Measurements from ENCODE around the gene KIF15.
A peak's percentile ranks its signal among the peaks of the same experiment; 100 is the strongest.

The KIF15 gene

GRCh38 chr3:44865272-44866035 lies 103.9 kb downstream of the KIF15 start:
- H4K20me1 ChIP-seq (ENCODE audit: insufficient read depth, low read length) = 0 out of 2 replicates have a peak, but pooled peaks cover 4% of the 10 kb centered on the region
- H2AFZ ChIP-seq (ENCODE audit: low read depth, low read length) = no peak overlapping the region
- no peak for TF ChIP-seq EZH2 (IDR thresholded peaks at IDR 0.05; ENCODE audit: borderline replicate concordance, low read depth, low read length, severe bottlenecking)
- TF ChIP-seq, protein P1, sequence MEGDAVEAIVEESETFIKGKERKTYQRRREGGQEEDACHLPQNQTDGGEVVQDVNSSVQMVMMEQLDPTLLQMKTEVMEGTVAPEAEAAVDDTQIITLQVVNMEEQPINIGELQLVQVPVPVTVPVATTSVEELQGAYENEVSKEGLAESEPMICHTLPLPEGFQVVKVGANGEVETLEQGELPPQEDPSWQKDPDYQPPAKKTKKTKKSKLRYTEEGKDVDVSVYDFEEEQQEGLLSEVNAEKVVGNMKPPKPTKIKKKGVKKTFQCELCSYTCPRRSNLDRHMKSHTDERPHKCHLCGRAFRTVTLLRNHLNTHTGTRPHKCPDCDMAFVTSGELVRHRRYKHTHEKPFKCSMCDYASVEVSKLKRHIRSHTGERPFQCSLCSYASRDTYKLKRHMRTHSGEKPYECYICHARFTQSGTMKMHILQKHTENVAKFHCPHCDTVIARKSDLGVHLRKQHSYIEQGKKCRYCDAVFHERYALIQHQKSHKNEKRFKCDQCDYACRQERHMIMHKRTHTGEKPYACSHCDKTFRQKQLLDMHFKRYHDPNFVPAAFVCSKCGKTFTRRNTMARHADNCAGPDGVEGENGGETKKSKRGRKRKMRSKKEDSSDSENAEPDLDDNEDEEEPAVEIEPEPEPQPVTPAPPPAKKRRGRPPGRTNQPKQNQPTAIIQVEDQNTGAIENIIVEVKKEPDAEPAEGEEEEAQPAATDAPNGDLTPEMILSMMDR (IDR thresholded peaks at IDR 0.05; ENCODE audit: borderline replicate concordance, extremely low read depth, low read length, poor library complexity, severe bottlenecking) = no peak
- ATAC-seq (ENCODE audit: insufficient read depth, low read depth) (peak; percentile 75), DNase-seq (peak; percentile 71)
- H3K79me2 ChIP-seq (ENCODE audit: insufficient read depth, low read length) = peaks cover 13% of the 10 kb centered on the region
- H3K9ac ChIP-seq (ENCODE audit: low read depth, low read length) = peak overlapping the region; percentile 26
- H3K4me3 ChIP-seq (ENCODE audit: low read depth in 1 of 2, low read length in 2 of 2) = peak overlapping the region in 1 of 2 experiments; percentile 29; a peak in 2 of 4 replicates
- no peaks in the 10 kb centered on the region for H3K9me3 ChIP-seq (ENCODE audit: insufficient read depth, low read length, severe bottlenecking)
- H3K27ac ChIP-seq (ENCODE audit: low read length) = peak overlapping the region; percentile 72
- peaks cover 58% of the 10 kb centered on the region for H3K4me1 ChIP-seq (ENCODE audit: insufficient read depth, low read length)
- H3K4me2 ChIP-seq (ENCODE audit: insufficient read depth, low read length) = peak overlapping the region; percentile 44
- no peaks in the 10 kb centered on the region for H3K36me3 ChIP-seq (ENCODE audit: insufficient read depth, low read length)
- no peaks in the 10 kb centered on the region for H3K27me3 ChIP-seq (ENCODE audit: insufficient read depth, low read length, poor library complexity)

- peaks cover 8% of the 10 kb centered on the region for H3K79me2 ChIP-seq (ENCODE audit: insufficient read depth, low read length)
Observed at GRCh38 chr3:44867421-44868111, 106.0 kb downstream of the KIF15 start.

GRCh38 chr3:44870375-44871061 lies 108.9 kb downstream of the KIF15 start:
- TF ChIP-seq EZH2 (IDR thresholded peaks at IDR 0.05; ENCODE audit: borderline replicate concordance, low read depth, low read length, severe bottlenecking) = no peak
- TF ChIP-seq, protein P1 (IDR thresholded peaks at IDR 0.05; ENCODE audit: borderline replicate concordance, extremely low read depth, low read length, poor library complexity, severe bottlenecking) = no peak
- Histone ChIP-seq H2AFZ (ENCODE audit: low read depth, low read length) (no peak overlapping the region), H3K27ac (ENCODE audit: low read length) (no peak overlapping the region), H3K4me1 (ENCODE audit: insufficient read depth, low read length) (peaks cover 19% of the 10 kb centered on the region), H3K9ac (ENCODE audit: low read depth, low read length) (no peak overlapping the region), H3K9me3 (ENCODE audit: insufficient read depth, low read length, severe bottlenecking) (no peaks in the 10 kb centered on the region), H3K27me3 (ENCODE audit: insufficient read depth, low read length, poor library complexity) (no peaks in the 10 kb centered on the region), H3K4me3 (ENCODE audit: low read depth in 1 of 2, low read length in 2 of 2) (no peak overlapping the region), H3K4me2 (ENCODE audit: insufficient read depth, low read length) (no peak overlapping the region), H3K79me2 (ENCODE audit: insufficient read depth, low read length) (no peaks in the 10 kb centered on the region), H3K36me3 (ENCODE audit: insufficient read depth, low read length) (no peaks in the 10 kb centered on the region), H4K20me1 (ENCODE audit: insufficient read depth, low read length) (no peaks in the 10 kb centered on the region)
- ATAC-seq (ENCODE audit: insufficient read depth, low read depth) = no peak
- no peak for DNase-seq

More at GRCh38 chr3:44867421-44868111, 106.0 kb downstream of the KIF15 start:
- no peak for DNase-seq
- Histone ChIP-seq H3K27me3 (ENCODE audit: insufficient read depth, low read length, poor library complexity) (no peaks in the 10 kb centered on the region), H4K20me1 (ENCODE audit: insufficient read depth, low read length) (0 out of 2 replicates have a peak, but pooled peaks cover 4% of the 10 kb centered on the region), H2AFZ (ENCODE audit: low read depth, low read length) (no peak overlapping the region), H3K4me1 (ENCODE audit: insufficient read depth, low read length) (peaks cover 48% of the 10 kb centered on the region), H3K9me3 (ENCODE audit: insufficient read depth, low read length, severe bottlenecking) (no peaks in the 10 kb centered on the region), H3K9ac (ENCODE audit: low read depth, low read length) (no peak overlapping the region), H3K4me2 (ENCODE audit: insufficient read depth, low read length) (no peak overlapping the region), H3K36me3 (ENCODE audit: insufficient read depth, low read length) (no peaks in the 10 kb centered on the region), H3K4me3 (ENCODE audit: low read depth in 1 of 2, low read length in 2 of 2) (no peak overlapping the region), H3K27ac (ENCODE audit: low read length) (peak overlapping the region; percentile 61; the same call in 1 of the 2 replicates)
- ATAC-seq (ENCODE audit: insufficient read depth, low read depth) = no peak
- TF ChIP-seq, protein P1 (IDR thresholded peaks at IDR 0.05; ENCODE audit: borderline replicate concordance, extremely low read depth, low read length, poor library complexity, severe bottlenecking) = no peak
- TF ChIP-seq EZH2 (IDR thresholded peaks at IDR 0.05; ENCODE audit: borderline replicate concordance, low read depth, low read length, severe bottlenecking) = no peak

All from DND-41 (cell line).